Measurements from ENCODE around the gene FAM9C.

The FAM9C gene

DNA sequence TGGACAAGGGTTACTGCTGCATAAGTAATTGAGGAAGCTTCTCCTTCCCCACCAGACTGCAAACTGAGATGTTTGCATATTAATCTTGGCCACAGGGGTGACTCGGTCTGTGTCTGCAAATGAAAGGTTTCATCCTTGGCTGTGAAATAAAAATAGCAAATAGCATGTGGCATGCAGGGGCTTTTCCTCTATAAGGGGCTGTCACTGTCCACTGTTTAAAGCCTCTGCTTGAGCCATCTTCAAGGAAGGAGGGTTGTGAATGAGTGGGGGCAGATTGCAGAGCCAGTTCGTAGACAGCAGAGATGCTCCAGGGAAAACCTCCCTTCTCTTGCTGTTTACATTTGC is 36.3 kb downstream of the FAM9C start:
- ChIA-PET CTCF (interaction anchor here (1.3 kb wide), 1 partner anchor 24 kb away, joined by 5 read pairs; no protein-coding TSS in a partner anchor), POLR2A (no interaction called here)
- Histone ChIP-seq H3K27me3 (replicated peaks in 2 of 5; ENCODE audit: control insufficient read depth in 4 of 5, insufficient read depth in 5 of 5, low read length in 4 of 5) (peaks cover 0 to 8% (median 0%) of the 10 kb centered on the region in 5 experiments), H3K27ac (ENCODE audit: insufficient read depth in 1 of 2, low read depth in 1 of 2, low read length in 2 of 2, poor library complexity in 1 of 2, severe bottlenecking in 2 of 2) (no peak overlapping the region), H3K4me3 (ENCODE audit: control insufficient read depth in 1 of 7, extremely low read depth in 1 of 7, insufficient read depth in 4 of 7, low read depth in 2 of 7, low read length in 6 of 7) (no peak overlapping the region), H3K36me3 (ENCODE audit: control insufficient read depth in 4 of 4, insufficient read depth in 4 of 4, low read length in 3 of 4) (no peaks in the 10 kb centered on the region), H3K4me1 (ENCODE audit: control extremely low read depth in 1 of 4, control insufficient read depth in 4 of 4, insufficient read depth in 4 of 4, low read length in 3 of 4) (peaks cover 2 to 13% (median 5%) of the 10 kb centered on the region in 4 experiments), H3K9me3 (ENCODE audit: control extremely low read depth in 1 of 5, control insufficient read depth in 4 of 5, insufficient read depth in 2 of 5, low read depth in 1 of 5, low read length in 4 of 5) (no peaks in the 10 kb centered on the region)
- WGBS (ENCODE audit: insufficient coverage) = no CpG with 5 or more reads among the region's 2 CpGs
- DNase-seq = peak in 2 of 3 donors; percentile 40 to 47

DNA sequence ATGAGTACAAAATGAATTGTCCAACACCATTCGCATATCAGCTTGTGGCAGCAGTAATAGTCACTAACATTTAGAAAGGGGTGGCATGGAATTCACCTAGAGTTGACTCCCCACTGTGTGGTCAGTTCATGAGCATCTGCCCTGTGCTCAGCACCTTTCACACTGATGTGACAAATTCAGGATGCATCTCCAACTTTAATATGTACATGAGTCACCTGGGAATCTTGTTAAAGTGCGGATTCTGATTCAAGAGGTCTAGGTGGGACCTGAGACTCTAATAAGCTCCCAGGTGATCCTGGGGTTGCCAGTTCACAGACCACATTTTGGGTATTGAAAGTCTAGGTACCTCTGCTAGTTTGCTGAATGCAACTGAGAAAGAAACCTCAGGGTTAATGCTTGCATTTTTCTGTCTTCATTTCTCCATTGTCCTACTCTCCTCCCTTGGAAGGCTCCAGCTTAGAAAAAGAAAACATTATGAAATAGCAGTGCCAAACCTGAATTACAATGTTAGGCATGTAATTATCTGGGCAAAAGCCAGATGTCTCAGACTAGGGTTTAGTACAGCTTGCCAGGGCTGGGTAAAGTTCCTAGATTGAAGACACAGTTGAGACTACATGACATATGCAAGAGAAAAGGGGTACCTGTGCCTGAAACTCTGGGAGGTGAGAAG is 36.8 kb downstream of the FAM9C start:
- H3K9me3 ChIP-seq (ENCODE audit: control extremely low read depth in 1 of 5, control insufficient read depth in 4 of 5, insufficient read depth in 2 of 5, low read depth in 1 of 5, low read length in 4 of 5) = no peaks in the 10 kb centered on the region
- ChIA-PET POLR2A (no interaction called here), CTCF (interaction anchor here (0.9 to 1.3 kb wide), 2 partner anchors 11 to 23 kb away, joined by 3 to 5 read pairs; no protein-coding TSS in a partner anchor)
- peaks cover 0 to 8% (median 0%) of the 10 kb centered on the region in 5 experiments for H3K27me3 ChIP-seq (replicated peaks in 2 of 5; ENCODE audit: control insufficient read depth in 4 of 5, insufficient read depth in 5 of 5, low read length in 4 of 5)
- H3K4me3 ChIP-seq (ENCODE audit: control insufficient read depth in 1 of 7, extremely low read depth in 1 of 7, insufficient read depth in 4 of 7, low read depth in 2 of 7, low read length in 6 of 7) = no peak overlapping the region
- peaks cover 2 to 13% (median 4%) of the 10 kb centered on the region in 4 experiments for H3K4me1 ChIP-seq (ENCODE audit: control extremely low read depth in 1 of 4, control insufficient read depth in 4 of 4, insufficient read depth in 4 of 4, low read length in 3 of 4)
- WGBS (ENCODE audit: insufficient coverage) = 90% methylated on average over 2 of the region's 2 CpGs
- no peak for DNase-seq
- H3K36me3 ChIP-seq (ENCODE audit: control insufficient read depth in 4 of 4, insufficient read depth in 4 of 4, low read length in 3 of 4) = no peaks in the 10 kb centered on the region
- no peak overlapping the region for H3K27ac ChIP-seq (ENCODE audit: insufficient read depth in 1 of 2, low read depth in 1 of 2, low read length in 2 of 2, poor library complexity in 1 of 2, severe bottlenecking in 2 of 2)

DNA sequence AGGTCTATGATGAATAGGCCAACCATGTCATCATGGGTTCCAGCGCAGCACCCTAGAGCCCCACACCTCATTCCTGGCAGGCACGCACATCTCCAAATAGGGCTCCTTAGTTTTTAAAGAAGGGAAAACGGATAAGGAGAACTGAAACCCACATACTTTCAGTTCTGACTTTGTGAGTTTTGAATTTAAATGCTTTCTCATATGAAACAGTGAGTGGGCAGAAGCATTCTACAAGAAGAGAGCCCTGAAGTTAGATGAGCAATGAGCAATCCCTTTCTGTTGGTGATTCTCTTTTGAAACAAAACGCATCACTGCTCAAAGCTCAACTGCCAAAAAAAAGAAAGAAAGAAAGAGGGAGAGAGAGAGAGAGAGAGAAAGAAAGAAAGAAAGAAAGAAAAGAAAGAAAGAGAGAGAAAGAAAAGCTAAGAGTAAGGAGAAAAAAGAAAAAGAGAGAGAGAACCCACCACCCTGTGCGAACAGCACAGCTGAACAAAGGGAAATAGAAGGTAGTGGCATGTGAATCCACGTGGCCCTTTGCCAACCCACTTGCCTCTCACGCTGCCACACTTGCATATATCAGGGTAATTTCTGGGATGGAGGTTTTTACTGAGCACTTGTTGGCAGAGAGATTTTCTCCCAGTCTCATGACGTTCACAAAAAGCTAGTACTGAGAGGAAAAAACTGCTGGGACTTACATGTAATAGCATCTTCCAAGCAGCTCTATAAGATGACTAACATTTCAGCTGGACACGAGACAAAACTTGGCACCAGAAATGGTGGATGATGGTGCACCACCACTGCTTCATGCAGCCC is 38.6 kb downstream of the FAM9C start:
- ChIA-PET POLR2A (no interaction called here), CTCF (interaction anchor here (1.1 to 1.2 kb wide), 2 partner anchors 11 to 486 kb away, joined by 3 to 4 read pairs; no protein-coding TSS in a partner anchor)
- no peak for DNase-seq
- H3K36me3 ChIP-seq (ENCODE audit: control insufficient read depth in 4 of 4, insufficient read depth in 4 of 4, low read length in 3 of 4) = no peaks in the 10 kb centered on the region
- H3K9me3 ChIP-seq (ENCODE audit: control extremely low read depth in 1 of 5, control insufficient read depth in 4 of 5, insufficient read depth in 2 of 5, low read depth in 1 of 5, low read length in 4 of 5) = no peaks in the 10 kb centered on the region
- peaks cover 2 to 16% (median 4%) of the 10 kb centered on the region in 4 experiments for H3K4me1 ChIP-seq (ENCODE audit: control extremely low read depth in 1 of 4, control insufficient read depth in 4 of 4, insufficient read depth in 4 of 4, low read length in 3 of 4)
- WGBS (ENCODE audit: insufficient coverage) = 61% methylated on average over 5 of the region's 9 CpGs
- H3K27ac ChIP-seq (ENCODE audit: insufficient read depth in 1 of 2, low read depth in 1 of 2, low read length in 2 of 2, poor library complexity in 1 of 2, severe bottlenecking in 2 of 2) = no peak overlapping the region
- H3K27me3 ChIP-seq (replicated peaks in 2 of 5; ENCODE audit: control insufficient read depth in 4 of 5, insufficient read depth in 5 of 5, low read length in 4 of 5) = peaks cover 0 to 11% (median 0%) of the 10 kb centered on the region in 5 experiments
- no peak overlapping the region for H3K4me3 ChIP-seq (ENCODE audit: control insufficient read depth in 1 of 7, extremely low read depth in 1 of 7, insufficient read depth in 4 of 7, low read depth in 2 of 7, low read length in 6 of 7)

DNA sequence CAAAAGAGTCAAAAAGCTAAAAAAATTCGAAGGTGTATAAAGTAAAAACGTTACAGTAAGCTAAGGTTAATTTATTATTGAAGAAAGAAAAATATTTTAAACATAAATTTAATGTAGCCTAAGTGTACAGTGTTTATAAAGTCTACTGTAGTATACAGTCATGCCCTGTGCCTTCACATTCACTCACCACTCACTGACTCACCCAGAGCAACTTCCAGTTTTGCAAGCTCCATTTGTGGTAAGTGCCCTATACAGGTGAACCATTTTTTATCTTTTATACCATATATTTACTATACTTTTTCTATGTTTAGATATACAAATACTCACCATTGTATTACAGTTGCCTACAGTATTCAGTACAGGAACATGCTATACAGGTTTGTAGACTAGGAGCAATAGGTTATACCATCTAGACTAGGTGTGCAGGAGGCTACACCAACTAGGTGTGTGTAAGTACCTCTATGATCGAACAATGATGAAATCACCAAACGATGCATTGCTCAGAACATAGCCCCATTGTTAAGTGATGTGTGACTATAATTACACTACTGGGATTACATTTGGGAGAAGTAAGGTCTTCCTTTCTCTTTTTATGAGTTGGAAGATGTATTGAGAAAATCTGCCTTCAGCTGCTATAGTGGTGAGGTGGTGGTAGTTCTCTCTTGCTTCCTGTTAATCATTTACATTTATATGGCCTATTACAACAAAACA is 42.3 kb downstream of the FAM9C start:
- ChIA-PET CTCF (interaction anchor here (1.5 kb wide), 1 partner anchor 9 kb away, joined by 3 read pairs; no protein-coding TSS in a partner anchor), POLR2A (no interaction called here)
- H3K27me3 ChIP-seq (replicated peaks in 2 of 5; ENCODE audit: control insufficient read depth in 4 of 5, insufficient read depth in 5 of 5, low read length in 4 of 5) = peaks cover 0 to 28% (median 0%) of the 10 kb centered on the region in 5 experiments
- 100% methylated on average over 1 of the region's 4 CpGs for WGBS (ENCODE audit: insufficient coverage)
- peaks cover 4 to 17% (median 6%) of the 10 kb centered on the region in 4 experiments for H3K4me1 ChIP-seq (ENCODE audit: control extremely low read depth in 1 of 4, control insufficient read depth in 4 of 4, insufficient read depth in 4 of 4, low read length in 3 of 4)
- peak in 1 of 3 donors; percentile 42 for DNase-seq
- H3K9me3 ChIP-seq (ENCODE audit: control extremely low read depth in 1 of 5, control insufficient read depth in 4 of 5, insufficient read depth in 2 of 5, low read depth in 1 of 5, low read length in 4 of 5) = no peaks in the 10 kb centered on the region
- no peak overlapping the region for H3K4me3 ChIP-seq (ENCODE audit: control insufficient read depth in 1 of 7, extremely low read depth in 1 of 7, insufficient read depth in 4 of 7, low read depth in 2 of 7, low read length in 6 of 7)
- H3K36me3 ChIP-seq (ENCODE audit: control insufficient read depth in 4 of 4, insufficient read depth in 4 of 4, low read length in 3 of 4) = no peaks in the 10 kb centered on the region
- no peak overlapping the region for H3K27ac ChIP-seq (ENCODE audit: insufficient read depth in 1 of 2, low read depth in 1 of 2, low read length in 2 of 2, poor library complexity in 1 of 2, severe bottlenecking in 2 of 2)

DNA sequence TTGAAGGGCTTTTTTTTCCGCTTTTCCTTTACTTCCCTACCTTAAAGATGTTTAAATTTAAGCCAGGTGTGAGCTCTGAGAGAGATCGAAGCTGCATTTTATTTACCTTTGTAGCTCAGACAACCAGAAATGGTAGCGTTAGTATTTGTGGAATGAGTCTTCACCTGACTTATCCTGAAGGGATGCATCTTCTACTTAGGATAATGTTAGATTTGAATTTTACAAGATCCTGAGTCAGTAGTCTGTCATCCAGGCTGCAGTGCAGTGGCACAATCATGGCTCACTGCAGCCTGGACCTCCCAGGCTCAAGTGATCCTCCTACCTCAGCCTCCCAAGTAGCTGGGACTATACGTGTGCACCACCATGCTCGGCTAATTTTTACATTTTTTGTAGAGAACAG is 43.3 kb downstream of the FAM9C start:
- ChIA-PET CTCF (interaction anchor here (1.5 kb wide), 1 partner anchor 8 kb away, joined by 3 read pairs; no protein-coding TSS in a partner anchor), POLR2A (no interaction called here)
- Histone ChIP-seq H3K27ac (ENCODE audit: insufficient read depth in 1 of 2, low read depth in 1 of 2, low read length in 2 of 2, poor library complexity in 1 of 2, severe bottlenecking in 2 of 2) (no peak overlapping the region), H3K4me1 (ENCODE audit: control extremely low read depth in 1 of 4, control insufficient read depth in 4 of 4, insufficient read depth in 4 of 4, low read length in 3 of 4) (peaks cover 4 to 17% (median 6%) of the 10 kb centered on the region in 4 experiments), H3K27me3 (replicated peaks in 2 of 5; ENCODE audit: control insufficient read depth in 4 of 5, insufficient read depth in 5 of 5, low read length in 4 of 5) (peaks cover 0 to 28% (median 0%) of the 10 kb centered on the region in 5 experiments), H3K9me3 (ENCODE audit: control extremely low read depth in 1 of 5, control insufficient read depth in 4 of 5, insufficient read depth in 2 of 5, low read depth in 1 of 5, low read length in 4 of 5) (no peaks in the 10 kb centered on the region), H3K36me3 (ENCODE audit: control insufficient read depth in 4 of 4, insufficient read depth in 4 of 4, low read length in 3 of 4) (no peaks in the 10 kb centered on the region), H3K4me3 (ENCODE audit: control insufficient read depth in 1 of 7, extremely low read depth in 1 of 7, insufficient read depth in 4 of 7, low read depth in 2 of 7, low read length in 6 of 7) (no peak overlapping the region)
- WGBS (ENCODE audit: insufficient coverage) = 95% methylated on average over 3 of the region's 5 CpGs
- DNase-seq = no peak

DNA sequence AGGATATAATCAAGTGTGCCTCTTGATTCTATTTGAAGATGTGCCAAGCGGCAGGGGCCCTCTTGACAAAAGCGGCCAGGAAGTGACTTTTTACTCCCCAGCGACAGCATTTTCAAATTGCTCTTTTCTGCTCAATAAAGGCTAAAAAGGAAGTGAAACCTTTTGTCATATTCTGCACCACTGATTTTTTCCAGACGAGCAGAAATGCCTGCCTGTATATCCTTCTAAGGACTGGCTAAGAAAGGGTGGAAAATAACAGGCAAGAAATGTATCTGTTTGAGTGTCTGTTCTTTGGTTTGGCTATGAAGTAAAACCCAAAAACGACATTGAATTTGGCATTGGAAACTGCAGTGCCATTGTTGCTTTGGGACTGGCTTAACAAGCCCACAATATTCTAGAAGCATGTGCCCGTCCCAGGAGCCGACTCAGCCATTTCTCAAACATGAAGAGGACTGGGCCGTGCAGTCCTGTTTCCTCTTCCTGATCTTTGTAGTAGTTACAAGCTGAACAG is 44.1 kb downstream of the FAM9C start:
- no peak for DNase-seq
- Histone ChIP-seq H3K27ac (ENCODE audit: insufficient read depth in 1 of 2, low read depth in 1 of 2, low read length in 2 of 2, poor library complexity in 1 of 2, severe bottlenecking in 2 of 2) (no peak overlapping the region), H3K9me3 (ENCODE audit: control extremely low read depth in 1 of 5, control insufficient read depth in 4 of 5, insufficient read depth in 2 of 5, low read depth in 1 of 5, low read length in 4 of 5) (no peaks in the 10 kb centered on the region), H3K36me3 (ENCODE audit: control insufficient read depth in 4 of 4, insufficient read depth in 4 of 4, low read length in 3 of 4) (no peaks in the 10 kb centered on the region), H3K4me3 (ENCODE audit: control insufficient read depth in 1 of 7, extremely low read depth in 1 of 7, insufficient read depth in 4 of 7, low read depth in 2 of 7, low read length in 6 of 7) (no peak overlapping the region), H3K4me1 (ENCODE audit: control extremely low read depth in 1 of 4, control insufficient read depth in 4 of 4, insufficient read depth in 4 of 4, low read length in 3 of 4) (peaks cover 0 to 13% (median 6%) of the 10 kb centered on the region in 4 experiments), H3K27me3 (replicated peaks in 2 of 5; ENCODE audit: control insufficient read depth in 4 of 5, insufficient read depth in 5 of 5, low read length in 4 of 5) (peaks cover 0 to 23% (median 0%) of the 10 kb centered on the region in 5 experiments)
- WGBS (ENCODE audit: insufficient coverage) = 28% methylated on average over 7 of the region's 8 CpGs
- ChIA-PET POLR2A (no interaction called here), CTCF (interaction anchor here (1.5 kb wide), 1 partner anchor 7 kb away, joined by 3 read pairs; no protein-coding TSS in a partner anchor)
